ENCODE results near the gene CRKL. TPM values are rescaled to one million over a fixed set of nuclear protein-coding genes. Genes with fewer than 3 reads are reported as not detected.
"Not testable (repeated sequence)": the region's sequence is repeated elsewhere in the genome, so short reads cannot be mapped to it uniquely, and the experiment has no call there.

CRKL gene
- 37.8 and 39.5 TPM in 2 replicates for total RNA-seq (2014; rRNA removed; shearing (Covaris generic))
- polyA plus RNA-seq (2014; cell fraction: nucleus; rRNA removed), result 25.3 and 30.3 TPM in 2 replicates

GRCh38 chr22:20916916-20917810 is at the start of gene CRKL:
TSS of gene CRKL (plus strand) at chr22:20917407. CDS start at chr22:20917935, 528 bp downstream.
- DNase-seq (ENCODE audit: extremely low read depth, low read depth), result peak; percentile 94

- DNase-seq (ENCODE audit: extremely low read depth, low read depth), result no peak
Measured at GRCh38 chr22:20868025-20868962, 48.9 kb upstream of the CRKL start.

- no peak for DNase-seq (ENCODE audit: extremely low read depth, low read depth)
Measured at GRCh38 chr22:20869234-20869633, 48.0 kb upstream of the CRKL start.

- DNase-seq (ENCODE audit: extremely low read depth, low read depth), result no peak
Measured at GRCh38 chr22:20873214-20873613, 44.0 kb upstream of the CRKL start.

GRCh38 chr22:20875296-20875695 is 41.9 kb upstream of the CRKL start:
- no peak for DNase-seq (ENCODE audit: extremely low read depth, low read depth)

GRCh38 chr22:20877715-20878114 is 39.5 kb upstream of the CRKL start:
- no peak for DNase-seq (ENCODE audit: extremely low read depth, low read depth)

- no peak for DNase-seq (ENCODE audit: extremely low read depth, low read depth)
Measured at GRCh38 chr22:20881231-20881630, 36.0 kb upstream of the CRKL start.

- no peak for DNase-seq (ENCODE audit: extremely low read depth, low read depth)
Measured at GRCh38 chr22:20881869-20882815, 35.1 kb upstream of the CRKL start.

- no peak for DNase-seq (ENCODE audit: extremely low read depth, low read depth)
Measured at GRCh38 chr22:20882855-20883254, 34.4 kb upstream of the CRKL start.

- DNase-seq (ENCODE audit: extremely low read depth, low read depth), result no peak
Measured at GRCh38 chr22:20884454-20884853, 32.8 kb upstream of the CRKL start.

- no peak for DNase-seq (ENCODE audit: extremely low read depth, low read depth)
Measured at GRCh38 chr22:20885017-20885556, 32.1 kb upstream of the CRKL start.

GRCh38 chr22:20885557-20886323 is 31.5 kb upstream of the CRKL start:
- peak; percentile 78 for DNase-seq (ENCODE audit: extremely low read depth, low read depth)

- no peak for DNase-seq (ENCODE audit: extremely low read depth, low read depth)
Measured at GRCh38 chr22:20887375-20887774, 29.8 kb upstream of the CRKL start.

- no peak for DNase-seq (ENCODE audit: extremely low read depth, low read depth)
Measured at GRCh38 chr22:20889025-20889704, 28.0 kb upstream of the CRKL start.

GRCh38 chr22:20889904-20890540 is 27.2 kb upstream of the CRKL start:
- DNase-seq (ENCODE audit: extremely low read depth, low read depth), result no peak

- DNase-seq (ENCODE audit: extremely low read depth, low read depth), result no peak
Measured at GRCh38 chr22:20890975-20891374, 26.2 kb upstream of the CRKL start.

- DNase-seq (ENCODE audit: extremely low read depth, low read depth), result not testable (repeated sequence)
Measured at GRCh38 chr22:20897737-20898136, 19.5 kb upstream of the CRKL start.

- no peak for DNase-seq (ENCODE audit: extremely low read depth, low read depth)
Measured at GRCh38 chr22:20899827-20900423, 17.3 kb upstream of the CRKL start.
